GM12878 (cell line): ENCODE results near the gene TRAPPC3L. TPM values are rescaled to one million over a fixed set of nuclear protein-coding genes. Genes with fewer than 3 reads are reported as not detected.

ENCODE experiments used
- ATAC-seq: fragments of 200-7000 bp; cut with Tn5 transposase; 3 replicates; pipeline ENCODE4 v1.9.1; 2020; ENCODE audit warnings: mild to moderate bottlenecking, moderate library complexity
- BruUV-seq: library from RNA; stranded (reverse); fragments of 400-500 nt; replicated peaks from 2 replicates; lab custom pipeline; 2021; lab: Mats Ljungman, UMichigan
- CTCF ChIA-PET: fragments of 300-600 bp; sonication (Branson Sonifier 250); formaldehyde crosslinking; extraction: SDS; loops from one replicate; lab custom pipeline; 2021; ENCODE audit warnings: inconsistent platforms; lab: Yijun Ruan, JAX
- POLR2A ChIA-PET: fragments of 350-600 bp; formaldehyde crosslinking; extraction: SDS; loops from one replicate; lab custom pipeline; 2021; ENCODE audit warnings: inconsistent platforms; lab: Charles Lee
- RAD21 ChIA-PET: fragments of 300-600 bp; sonication (Branson Sonifier 250); formaldehyde crosslinking; loops from one replicate; lab custom pipeline; 2023; ENCODE audit warnings: antibody characterized with exemption; ENCODE audit not compliant: unreplicated experiment; lab: Charles Lee
- SMC1A ChIA-PET: fragments of 300-600 bp; sonication (Branson Sonifier 250); formaldehyde crosslinking; loops from one replicate; lab custom pipeline; 2023; ENCODE audit not compliant: unreplicated experiment, uncharacterized antibody; lab: Charles Lee
- DNase-seq: peaks from one replicate; pipeline ENCODE4 v3.0.0-alpha.2; 2011; ENCODE audit warnings: low read depth, low spot score
- FAIRE-seq: peaks from 3 replicates; lab custom pipeline; 2011; peaks lifted over from hg19 to GRCh38; lab: Jason Lieb, UNC
- H2AFZ ChIP-seq: 2 replicates; pipeline ENCODE4 v1.6.0; 2011; ENCODE audit warnings: low read depth, low read length, control low read depth; ENCODE audit not compliant: control insufficient read depth
- H3K27ac ChIP-seq: 2 replicates; pipeline ENCODE4 v1.5.1; 2011; ENCODE audit warnings: control low read depth; ENCODE audit not compliant: control insufficient read depth, insufficient read depth
- H3K27me3 ChIP-seq, 2 experiments: replicated peaks in 1 of 2; 2 replicates each; pipeline versions ENCODE4 v1.6.0 to v1.6.1; 2011; ENCODE audit warnings: low read length in 1 of 2; ENCODE audit not compliant: control insufficient read depth in 2 of 2, insufficient read depth in 2 of 2
- H3K36me3 ChIP-seq, 2 experiments: 2 replicates each; pipeline ENCODE4 v1.5.1; 2011; ENCODE audit warnings: low read length in 1 of 2; ENCODE audit not compliant: control insufficient read depth in 2 of 2, insufficient read depth in 2 of 2
- H3K4me1 ChIP-seq: 2 replicates; pipeline ENCODE4 v1.6.1; 2011; ENCODE audit warnings: mild to moderate bottlenecking, low read length, moderate library complexity, mixed read lengths; ENCODE audit not compliant: control insufficient read depth, insufficient read depth
- H3K4me2 ChIP-seq: 2 replicates; pipeline ENCODE4 v1.6.0; 2011; ENCODE audit warnings: control low read depth; ENCODE audit not compliant: control insufficient read depth, insufficient read depth
- H3K4me3 ChIP-seq: fragments of 200-600 bp; sonication (generic); 2 replicates; pipeline ENCODE4 v1.5.1; 2016
- H3K79me2 ChIP-seq: 2 replicates; pipeline ENCODE4 v1.6.0; 2011; ENCODE audit warnings: low read length; ENCODE audit not compliant: control insufficient read depth, insufficient read depth
- H3K9ac ChIP-seq: 2 replicates; pipeline ENCODE4 v1.8.0; 2011; ENCODE audit warnings: low read length, control low read depth, mixed read lengths; ENCODE audit not compliant: control insufficient read depth, insufficient read depth
- H3K9me3 ChIP-seq: replicated peaks from 3 replicates; pipeline ENCODE4 v1.5.1; 2011; ENCODE audit warnings: mild to moderate bottlenecking, low read length; ENCODE audit not compliant: control insufficient read depth, insufficient read depth
- H4K20me1 ChIP-seq: 2 replicates; pipeline ENCODE4 v1.6.0; 2011; ENCODE audit not compliant: control insufficient read depth, insufficient read depth
- BRCA1 ChIP-seq: IDR thresholded peaks from 2 replicates; pipeline ENCODE4 v1.6.1; 2011; ENCODE audit warnings: low read depth, low read length, improper control_type of control experiment
- EP300 ChIP-seq, 2 experiments: fragments of 150-350 bp in 1 of 2; IDR thresholded peaks; 2 replicates each; pipeline ENCODE4 v1.6.1; 2011 to 2012; ENCODE audit warnings: low read depth in 2 of 2, low read length in 2 of 2, borderline replicate concordance in 1 of 2, improper control_type of control experiment in 1 of 2, inconsistent platforms in 1 of 2; ENCODE audit not compliant: control insufficient read depth in 1 of 2
- IKZF1 ChIP-seq: fragments of 450-650 bp; conservative IDR thresholded peaks from 2 replicates; pipeline ENCODE4 v1.6.1; 2017; ENCODE audit warnings: antibody characterized with exemption, mild to moderate bottlenecking
- KLF5 ChIP-seq: fragments of 450-650 bp; IDR thresholded peaks from 2 replicates; pipeline ENCODE4 v1.6.1; 2014; ENCODE audit warnings: mild to moderate bottlenecking; ENCODE audit not compliant: partially characterized antibody
- MYC ChIP-seq: IDR thresholded peaks from 2 replicates; pipeline ENCODE4 v1.6.1; 2011; ENCODE audit warnings: mild to moderate bottlenecking, low read length, moderate library complexity, inconsistent platforms; ENCODE audit not compliant: insufficient read depth, insufficient replicate concordance, insufficient read length, severe bottlenecking
- NR2C2 ChIP-seq: IDR thresholded peaks from 2 replicates; pipeline ENCODE4 v1.6.1; 2011; ENCODE audit warnings: borderline replicate concordance, low read depth; ENCODE audit not compliant: control insufficient read depth, insufficient read length
- PAX8 ChIP-seq: fragments of 450-650 bp; IDR thresholded peaks from 2 replicates; pipeline ENCODE4 v1.6.1; 2017; ENCODE audit warnings: mild to moderate bottlenecking, moderate library complexity
- RELA ChIP-seq: fragments of 450-650 bp; IDR thresholded peaks from 2 replicates; pipeline ENCODE4 v1.8.0; 2014; ENCODE audit warnings: borderline replicate concordance; ENCODE audit not compliant: partially characterized antibody
- SMARCA5 ChIP-seq: fragments of 450-650 bp; IDR thresholded peaks from 2 replicates; pipeline ENCODE4 v1.6.1; 2017; ENCODE audit warnings: mild to moderate bottlenecking
- SREBF1 ChIP-seq: IDR thresholded peaks from 2 replicates; pipeline ENCODE4 v1.6.1; 2012; ENCODE audit warnings: mild to moderate bottlenecking, low read length
- STAT1 ChIP-seq: fragments of 450-650 bp; conservative IDR thresholded peaks from 2 replicates; pipeline ENCODE4 v1.6.1; 2014; ENCODE audit warnings: antibody characterized with exemption, mild to moderate bottlenecking
- TBL1XR1 ChIP-seq: IDR thresholded peaks from 2 replicates; pipeline ENCODE4 v1.6.1; 2012; ENCODE audit warnings: low read depth, low read length, improper control_type of control experiment
- YBX1 ChIP-seq: fragments of 450-650 bp; IDR thresholded peaks from 2 replicates; pipeline ENCODE4 v1.6.1; 2016; ENCODE audit warnings: antibody characterized with exemption
- WGBS: methylation state at CpG from one replicate; pipeline ENCODE4 v1.1.6; 2016; ENCODE audit warnings: low lambda C conversion rate; ENCODE audit not compliant: insufficient replicate concordance, insufficient coverage; ENCODE audit errors: missing lambda C conversion rate; 5-methylcytosine and 5-hydroxymethylcytosine counted together
- in situ Hi-C: fragments of 300-500 bp; cut with MboI; formaldehyde crosslinking; loops from 9 replicates; pipeline ENCODE4 v1.14.3; 2018; ENCODE audit warnings: mixed read lengths
- intact Hi-C: fragments of 100-400 bp; cut with micrococcal nuclease; formaldehyde crosslinking; loops from one replicate; pipeline ENCODE4 v1.14.2; 2022; ENCODE audit not compliant: unreplicated experiment
- polyA plus RNA-seq, 11 experiments: library from polyadenylated mRNA; depleted of rRNA in 4 of 11; unstranded in 6 of 11; stranded (reverse) in 5 of 11; fragments of >200 nt; fragmentation: Nextera tagmentation in 4 of 11; fragmentation: Illumina TruSeq in 1 of 11; extraction: Ambion mirVana in 4 of 11; extraction: Trizol in 1 of 11; gene quantifications; 1 replicate in 1 of 11; 2 replicates in 10 of 11; pipeline versions ENCODE4 v1.2.1 to v1.2.3, GENCODE V29; 2011 to 2016; ENCODE audit warnings: inconsistent platforms in 2 of 11, missing spikeins in 2 of 11, low read depth in 1 of 11
- total RNA-seq, 4 experiments: library from RNA; depleted of rRNA in 3 of 4; stranded (reverse); fragments of >200 nt in 3 of 4; fragmentation: Illumina TruSeq in 1 of 4; extraction: Trizol in 1 of 4; gene quantifications; 2 replicates each; pipeline versions ENCODE4 v1.2.1 to v1.2.3, GENCODE V29; 2013 to 2021
- TF ChIP-seq, protein P1 (sequence below): fragments of 450-650 bp; IDR thresholded peaks from 2 replicates; pipeline ENCODE4 v1.6.1; 2016; ENCODE audit warnings: mild to moderate bottlenecking, moderate library complexity, borderline replicate concordance
- TF ChIP-seq, protein P2 (sequence below): fragments of 450-650 bp; IDR thresholded peaks from 2 replicates; pipeline ENCODE4 v1.6.1; 2018; ENCODE audit warnings: borderline replicate concordance, mild to moderate bottlenecking; ENCODE audit not compliant: partially characterized antibody

Gene TRAPPC3L
- total and polyA plus RNA-seq, 10 of the 15 experiments (the other 5 are each of a cell fraction or from before 2014, with no cell fraction given), result not detected

DNA sequence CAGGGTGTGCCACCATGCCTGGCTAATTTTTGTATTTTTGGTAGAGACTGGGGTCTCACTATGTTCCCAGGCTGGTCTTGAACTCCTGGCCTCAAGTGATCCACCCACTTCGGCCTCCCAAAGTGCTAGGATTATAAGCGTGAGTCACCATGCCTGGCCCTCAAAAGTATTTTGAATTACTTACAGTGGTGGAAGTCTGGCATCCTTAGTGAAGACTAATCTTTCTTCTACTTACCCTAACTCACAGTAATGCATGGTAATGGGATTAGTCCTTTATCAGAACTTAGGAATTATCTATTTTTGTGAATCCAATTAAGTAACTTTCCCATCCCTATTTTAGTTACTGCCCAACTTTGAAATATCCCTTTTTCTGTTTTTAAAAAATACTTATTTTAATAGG is 29.7 kb upstream of the TRAPPC3L start (continued):
- TF ChIP-seq, protein P1, sequence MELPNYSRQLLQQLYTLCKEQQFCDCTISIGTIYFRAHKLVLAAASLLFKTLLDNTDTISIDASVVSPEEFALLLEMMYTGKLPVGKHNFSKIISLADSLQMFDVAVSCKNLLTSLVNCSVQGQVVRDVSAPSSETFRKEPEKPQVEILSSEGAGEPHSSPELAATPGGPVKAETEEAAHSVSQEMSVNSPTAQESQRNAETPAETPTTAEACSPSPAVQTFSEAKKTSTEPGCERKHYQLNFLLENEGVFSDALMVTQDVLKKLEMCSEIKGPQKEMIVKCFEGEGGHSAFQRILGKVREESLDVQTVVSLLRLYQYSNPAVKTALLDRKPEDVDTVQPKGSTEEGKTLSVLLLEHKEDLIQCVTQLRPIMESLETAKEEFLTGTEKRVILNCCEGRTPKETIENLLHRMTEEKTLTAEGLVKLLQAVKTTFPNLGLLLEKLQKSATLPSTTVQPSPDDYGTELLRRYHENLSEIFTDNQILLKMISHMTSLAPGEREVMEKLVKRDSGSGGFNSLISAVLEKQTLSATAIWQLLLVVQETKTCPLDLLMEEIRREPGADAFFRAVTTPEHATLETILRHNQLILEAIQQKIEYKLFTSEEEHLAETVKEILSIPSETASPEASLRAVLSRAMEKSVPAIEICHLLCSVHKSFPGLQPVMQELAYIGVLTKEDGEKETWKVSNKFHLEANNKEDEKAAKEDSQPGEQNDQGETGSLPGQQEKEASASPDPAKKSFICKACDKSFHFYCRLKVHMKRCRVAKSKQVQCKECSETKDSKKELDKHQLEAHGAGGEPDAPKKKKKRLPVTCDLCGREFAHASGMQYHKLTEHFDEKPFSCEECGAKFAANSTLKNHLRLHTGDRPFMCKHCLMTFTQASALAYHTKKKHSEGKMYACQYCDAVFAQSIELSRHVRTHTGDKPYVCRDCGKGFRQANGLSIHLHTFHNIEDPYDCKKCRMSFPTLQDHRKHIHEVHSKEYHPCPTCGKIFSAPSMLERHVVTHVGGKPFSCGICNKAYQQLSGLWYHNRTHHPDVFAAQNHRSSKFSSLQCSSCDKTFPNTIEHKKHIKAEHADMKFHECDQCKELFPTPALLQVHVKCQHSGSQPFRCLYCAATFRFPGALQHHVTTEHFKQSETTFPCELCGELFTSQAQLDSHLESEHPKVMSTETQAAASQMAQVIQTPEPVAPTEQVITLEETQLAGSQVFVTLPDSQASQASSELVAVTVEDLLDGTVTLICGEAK, result no peak
- TF ChIP-seq TBL1XR1, result no peak
- TF ChIP-seq BRCA1, result no peak

GRCh38 chr6:116572162-116572561 is 26.7 kb upstream of the TRAPPC3L start:
- in situ Hi-C loops (no loop called here), intact Hi-C loops (loop anchor here (5.0 kb wide), 1 partner anchor 295 kb away; the partner anchor contains the start of gene TSPYL1)
- Histone ChIP-seq H4K20me1 (no peaks in the 10 kb centered on the region), H3K79me2 (peaks cover 44% of the 10 kb centered on the region), H3K9me3 (no peaks in the 10 kb centered on the region), H3K4me3 (peak overlapping the region; percentile 88), H3K36me3 (0 out of 4 replicates have a peak, but pooled peaks cover 0 to 3% of the 10 kb centered on the region in 2 experiments), H3K27ac (peak overlapping the region; percentile 81), H3K9ac (peak overlapping the region; percentile 95), H3K27me3 (no peaks in the 10 kb centered on the region), H3K4me1 (peaks cover 5% of the 10 kb centered on the region; the same call in 1 of the 2 replicates), H3K4me2 (peak overlapping the region; percentile 76), H2AFZ (peak overlapping the region; percentile 88; the same call in 1 of the 2 replicates)
- WGBS, result 2% methylated on average over 7 of the region's 7 CpGs
- ChIA-PET RAD21 (interaction anchor here (0.7 to 2.4 kb wide), 6 partner anchors 10 to 303 kb away, joined by 3 to 7 read pairs (median 3); partner anchors contain the start of gene TSPYL1), CTCF (interaction anchor here (0.6 to 3.5 kb wide), 13 partner anchors 10 to 355 kb away, joined by 3 to 17 read pairs (median 4); partner anchors contain the start of gene TSPYL4), SMC1A (interaction anchor here (1.1 to 3.4 kb wide), 8 partner anchors 9 to 292 kb away, joined by 3 to 18 read pairs (median 6); partner anchors contain the start of gene TSPYL1), POLR2A (interaction anchor here (0.7 to 1.7 kb wide), 5 partner anchors 95 to 367 kb away, joined by 3 to 11 read pairs (median 5); partner anchors contain the start of genes DSE and ZUP1)
- peak; percentile 44 for ATAC-seq
- no peak for FAIRE-seq
- no peak for DNase-seq
- no TSS peak for BruUV-seq
- TF ChIP-seq YBX1 (no peak), PAX8 (no peak), NR2C2 (no peak), MYC (no peak), IKZF1 (no peak), RELA (no peak), EP300 (IDR thresholded peaks at IDR 0.05; ENCODE audit: borderline replicate concordance in 1 of 2, control insufficient read depth in 1 of 2, low read depth in 2 of 2, low read length in 2 of 2) (no peak), SMARCA5 (no peak), KLF5 (no peak), STAT1 (no peak), SREBF1 (no peak)
- TF ChIP-seq, protein P2, sequence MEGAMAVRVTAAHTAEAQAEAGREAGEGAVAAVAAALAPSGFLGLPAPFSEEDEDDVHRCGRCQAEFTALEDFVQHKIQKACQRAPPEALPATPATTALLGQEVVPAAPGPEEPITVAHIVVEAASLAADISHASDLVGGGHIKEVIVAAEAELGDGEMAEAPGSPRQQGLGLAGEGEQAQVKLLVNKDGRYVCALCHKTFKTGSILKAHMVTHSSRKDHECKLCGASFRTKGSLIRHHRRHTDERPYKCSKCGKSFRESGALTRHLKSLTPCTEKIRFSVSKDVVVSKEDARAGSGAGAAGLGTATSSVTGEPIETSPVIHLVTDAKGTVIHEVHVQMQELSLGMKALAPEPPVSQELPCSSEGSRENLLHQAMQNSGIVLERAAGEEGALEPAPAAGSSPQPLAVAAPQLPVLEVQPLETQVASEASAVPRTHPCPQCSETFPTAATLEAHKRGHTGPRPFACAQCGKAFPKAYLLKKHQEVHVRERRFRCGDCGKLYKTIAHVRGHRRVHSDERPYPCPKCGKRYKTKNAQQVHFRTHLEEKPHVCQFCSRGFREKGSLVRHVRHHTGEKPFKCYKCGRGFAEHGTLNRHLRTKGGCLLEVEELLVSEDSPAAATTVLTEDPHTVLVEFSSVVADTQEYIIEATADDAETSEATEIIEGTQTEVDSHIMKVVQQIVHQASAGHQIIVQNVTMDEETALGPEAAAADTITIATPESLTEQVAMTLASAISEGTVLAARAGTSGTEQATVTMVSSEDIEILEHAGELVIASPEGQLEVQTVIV, result no peak
